Activated CD4-positive, alpha-beta T cell treated with anti-CD3 and anti-CD28 coated beads, Interleukin-2, Interleukin-4, amounts not matched to agents 100 ng/mL and 50 ng/mL, durations not matched to agents 16 hours and 8 hours (primary cell): Measurements from ENCODE around the gene NANOS3.

Source experiments
- DNase-seq: peaks from one replicate; pipeline ENCODE4 v3.0.0-alpha.2; 2020; ENCODE audit warnings: low spot score

The NANOS3 gene

GRCh38 chr19:13876834-13877233 lies at the start of gene NANOS3:
NANOS3 (plus strand) TSS chr19:13877134; CDS start chr19:13877249, 115 bp downstream.
- no peak for DNase-seq

- no peak for DNase-seq
Measured at GRCh38 chr19:13827656-13828055, 49.3 kb upstream of the NANOS3 start.

DNA sequence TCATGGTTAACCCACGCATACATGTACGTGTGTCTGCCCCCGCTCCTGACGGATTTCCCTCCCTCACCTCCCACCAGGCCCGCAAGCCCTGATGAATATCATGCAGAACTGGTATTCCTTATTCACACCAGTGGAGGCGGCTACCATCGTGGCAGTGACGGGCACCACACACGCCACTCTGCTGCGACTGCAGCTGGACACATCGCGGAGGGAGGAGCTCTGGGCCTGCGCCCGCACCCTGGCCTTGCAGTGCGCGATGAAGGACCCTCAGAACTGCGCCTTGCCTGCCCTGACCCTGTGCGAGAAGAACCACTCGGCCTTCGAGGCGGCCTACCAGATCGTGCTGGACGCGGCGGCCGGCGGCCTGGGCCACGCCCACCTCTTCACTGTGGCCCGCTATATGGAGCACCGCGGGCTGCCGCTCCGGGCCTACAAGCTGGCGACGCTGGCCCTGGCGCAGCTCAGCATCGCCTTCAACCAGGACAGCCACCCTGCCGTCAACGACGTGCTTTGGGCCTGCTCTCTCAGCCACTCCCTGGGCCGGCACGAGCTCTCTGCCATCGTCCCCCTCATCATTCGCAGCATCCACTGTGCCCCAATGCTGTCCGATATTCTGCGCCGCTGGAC lies 46.7 kb upstream of the NANOS3 start:
- DNase-seq = no peak

DNA sequence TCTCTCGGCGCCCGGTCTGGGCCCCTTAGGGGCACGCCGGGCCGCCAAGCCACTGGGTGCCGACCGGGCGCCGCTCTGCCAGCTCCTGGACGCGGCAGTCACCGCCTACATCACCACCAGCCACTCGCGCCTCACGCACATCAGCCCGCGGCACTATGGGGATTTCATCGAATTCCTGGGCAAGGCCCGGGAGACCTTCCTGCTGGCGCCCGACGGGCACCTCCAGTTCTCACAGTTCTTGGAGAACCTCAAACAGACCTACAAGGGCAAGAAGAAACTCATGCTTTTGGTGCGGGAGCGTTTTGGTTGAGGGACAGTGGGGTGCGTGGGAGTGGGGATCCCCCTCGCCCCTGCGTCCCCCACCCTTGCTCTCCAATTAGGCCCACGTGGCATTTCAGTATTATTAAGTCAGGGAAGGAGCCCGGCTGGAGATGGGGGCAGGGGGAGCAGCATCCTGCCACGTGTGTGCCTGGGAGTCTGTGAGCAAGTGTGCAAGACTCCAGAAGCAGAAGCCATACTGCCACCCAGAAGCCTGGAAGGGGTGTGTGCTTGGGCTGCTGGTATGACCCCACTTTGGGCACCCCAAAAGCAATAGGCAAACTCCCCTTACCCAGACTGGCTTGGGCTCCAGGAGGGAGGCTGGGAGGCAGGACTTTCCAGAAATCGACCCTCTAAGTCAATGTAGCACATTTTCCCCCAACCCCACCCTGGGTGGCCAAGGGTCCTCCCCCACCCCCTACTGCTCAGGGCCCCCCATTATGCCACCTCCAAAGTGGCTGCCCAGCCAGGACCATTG lies 46.0 kb upstream of the NANOS3 start:
- no peak for DNase-seq

DNA sequence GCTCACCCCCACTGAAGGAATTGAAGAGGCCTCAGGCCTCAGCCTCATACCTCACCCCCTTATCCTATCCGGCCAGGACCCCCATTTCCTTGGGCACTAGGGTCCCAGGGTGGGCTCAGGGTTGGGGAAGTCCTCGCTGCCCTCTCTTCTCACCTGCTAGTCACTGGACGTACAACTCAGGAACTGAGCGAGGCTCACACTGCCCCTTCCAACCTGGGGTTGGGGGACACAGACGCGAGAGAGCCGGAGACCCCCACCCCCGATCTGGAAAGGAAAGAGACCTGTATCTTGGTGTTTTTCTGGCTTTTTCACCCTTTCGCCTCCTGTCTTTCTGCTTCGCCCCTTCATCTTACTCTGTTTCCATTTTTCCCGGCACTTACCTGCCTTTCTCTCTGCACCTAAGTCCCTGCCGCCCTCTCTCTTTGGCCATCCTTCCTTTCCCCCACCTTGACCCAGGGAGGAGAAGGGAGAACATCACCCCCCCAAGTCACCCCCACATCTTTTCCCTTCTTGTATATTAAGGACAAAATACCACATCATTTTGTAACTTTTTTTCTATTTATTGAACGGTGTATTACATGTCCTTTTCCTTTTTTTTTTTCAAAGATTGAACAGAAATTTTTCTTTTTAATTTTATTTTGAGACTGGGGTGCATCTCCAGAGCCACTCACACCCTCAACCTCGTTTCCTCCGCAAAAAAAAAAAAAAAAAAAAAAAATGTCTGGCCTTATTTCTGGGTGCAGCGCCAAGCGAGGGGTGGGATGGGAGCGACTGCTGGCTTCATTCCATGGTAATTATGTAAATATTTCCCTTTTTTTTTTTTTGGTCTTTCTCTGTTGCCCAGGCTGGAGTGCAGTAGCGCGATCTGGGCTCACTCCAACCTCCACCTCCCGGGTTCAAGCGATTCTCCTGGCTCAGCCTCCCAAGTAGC lies 45.1 kb upstream of the NANOS3 start:
- DNase-seq = no peak

GRCh38 chr19:13833330-13834243 lies 43.3 kb upstream of the NANOS3 start:
- peak; percentile 92 for DNase-seq

DNA sequence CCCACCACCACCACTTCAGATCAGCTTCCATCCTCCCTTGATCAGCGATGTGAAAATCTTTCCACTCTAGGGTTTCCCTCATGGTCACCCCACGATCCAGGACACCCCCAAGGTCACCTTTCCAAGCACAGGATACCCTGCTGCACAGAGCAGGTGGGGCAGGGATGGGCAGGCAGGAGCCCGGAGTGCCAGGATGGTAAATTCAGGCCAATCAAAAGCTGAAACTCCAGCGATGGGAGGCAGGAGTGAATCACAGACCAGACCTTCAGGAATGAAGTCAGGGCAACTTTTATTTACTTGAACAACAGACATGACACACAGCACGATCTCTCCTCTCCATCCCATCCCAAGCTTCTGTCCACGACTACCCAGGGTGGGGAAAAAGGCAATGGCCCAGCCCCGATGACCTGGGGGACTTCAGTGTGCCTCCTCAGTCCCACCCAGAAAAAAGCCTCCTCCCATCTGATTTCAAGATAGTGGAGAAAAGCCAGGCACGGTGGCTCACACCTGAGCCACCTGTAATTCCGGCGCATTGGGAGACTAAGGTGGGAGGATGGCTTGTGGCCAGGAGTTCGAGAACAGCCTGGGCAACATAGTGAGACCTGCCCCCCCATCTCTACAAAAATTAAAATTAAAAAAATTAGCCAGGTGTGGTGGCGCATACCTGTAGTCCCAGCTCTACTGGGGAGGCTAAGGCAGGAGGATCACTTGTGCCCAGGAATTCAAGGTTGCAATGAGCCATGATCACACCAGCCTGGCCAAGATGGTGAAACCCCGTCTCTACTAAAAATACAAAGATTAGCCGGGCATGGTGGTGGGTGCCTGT lies 42.5 kb upstream of the NANOS3 start:
- no peak for DNase-seq

DNA sequence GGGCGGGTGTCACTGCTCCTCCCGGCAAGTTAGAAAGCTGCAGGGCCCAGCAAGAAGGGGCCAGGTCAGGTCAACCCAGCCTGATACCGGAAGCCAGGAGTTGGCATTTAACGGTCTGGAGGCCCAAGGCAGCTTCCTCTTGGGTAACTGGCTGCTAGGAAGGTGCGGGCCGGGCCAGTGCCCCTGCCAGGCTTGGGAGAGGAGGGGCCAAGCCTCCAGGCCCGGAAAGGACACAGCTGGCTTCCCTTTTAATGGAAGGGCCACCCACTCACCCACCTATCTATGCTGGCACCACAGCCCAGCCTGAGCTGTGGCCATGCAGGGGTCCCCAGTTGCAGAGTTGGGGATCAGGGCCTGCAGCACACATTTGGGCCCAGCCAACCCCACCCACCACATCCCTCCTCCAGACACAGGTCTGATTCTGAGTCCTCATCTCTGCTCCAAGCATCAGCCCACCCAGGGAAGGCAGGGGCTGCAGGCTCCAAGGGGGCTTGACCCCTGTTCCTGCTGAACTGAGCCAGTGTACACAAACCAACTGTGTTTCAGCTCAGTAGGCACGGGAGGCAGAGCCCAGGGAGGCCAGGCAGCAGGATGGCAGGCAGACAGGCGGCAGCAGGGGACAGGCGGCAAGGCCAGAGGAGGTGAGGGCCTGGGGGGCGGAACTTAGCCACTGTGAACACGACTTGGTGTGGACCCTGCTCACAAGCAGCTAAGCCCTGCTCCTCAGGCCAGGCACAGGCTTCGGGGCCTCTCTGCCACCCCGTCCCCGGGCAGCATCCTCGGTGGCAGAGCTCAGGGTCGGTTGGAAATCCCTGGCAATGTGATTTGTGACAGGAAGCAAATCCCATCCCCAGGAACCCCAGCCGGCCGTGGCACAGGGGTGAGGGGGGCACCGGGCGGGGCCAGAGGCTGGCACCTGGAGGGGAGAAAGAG lies 40.9 kb upstream of the NANOS3 start:
- DNase-seq = no peak

DNA sequence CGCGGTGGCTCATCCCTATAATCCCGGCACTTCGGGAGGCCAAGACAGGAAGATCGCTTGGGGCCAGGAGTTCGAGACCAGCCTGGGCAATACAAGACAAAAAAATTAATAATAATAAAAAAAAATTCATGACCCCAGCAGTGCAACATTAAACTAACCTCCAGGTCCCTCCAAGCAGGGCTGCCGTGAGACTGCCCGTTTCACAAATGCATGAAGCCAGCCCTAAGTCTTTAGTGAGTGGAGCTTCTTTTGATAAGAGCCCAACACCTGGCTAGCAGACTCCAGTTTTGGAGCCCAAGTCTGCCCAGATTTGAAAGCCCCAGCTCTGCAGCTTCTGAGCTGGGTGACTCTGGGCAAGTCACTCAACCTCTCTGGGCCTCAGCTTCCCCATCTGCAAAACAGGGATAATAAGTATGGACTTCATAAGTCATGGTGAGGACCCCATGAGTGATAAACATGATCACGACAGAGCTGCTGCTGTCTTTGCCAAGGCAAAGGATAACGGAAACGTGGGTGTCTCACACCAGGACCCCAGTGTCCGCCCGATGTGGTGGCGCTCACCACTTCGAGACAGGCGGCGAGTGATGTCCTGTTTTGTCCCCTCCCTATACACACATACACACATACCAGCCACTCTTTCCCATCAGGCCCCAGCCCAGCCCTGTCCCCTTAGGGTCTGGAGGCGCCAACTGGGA lies 38.4 kb upstream of the NANOS3 start:
- DNase-seq = no peak

- peak; percentile 91 for DNase-seq
Measured at GRCh38 chr19:13839130-13839937, 37.6 kb upstream of the NANOS3 start.

- DNase-seq = no peak
Measured at GRCh38 chr19:13839938-13840304, 37.0 kb upstream of the NANOS3 start.

DNA sequence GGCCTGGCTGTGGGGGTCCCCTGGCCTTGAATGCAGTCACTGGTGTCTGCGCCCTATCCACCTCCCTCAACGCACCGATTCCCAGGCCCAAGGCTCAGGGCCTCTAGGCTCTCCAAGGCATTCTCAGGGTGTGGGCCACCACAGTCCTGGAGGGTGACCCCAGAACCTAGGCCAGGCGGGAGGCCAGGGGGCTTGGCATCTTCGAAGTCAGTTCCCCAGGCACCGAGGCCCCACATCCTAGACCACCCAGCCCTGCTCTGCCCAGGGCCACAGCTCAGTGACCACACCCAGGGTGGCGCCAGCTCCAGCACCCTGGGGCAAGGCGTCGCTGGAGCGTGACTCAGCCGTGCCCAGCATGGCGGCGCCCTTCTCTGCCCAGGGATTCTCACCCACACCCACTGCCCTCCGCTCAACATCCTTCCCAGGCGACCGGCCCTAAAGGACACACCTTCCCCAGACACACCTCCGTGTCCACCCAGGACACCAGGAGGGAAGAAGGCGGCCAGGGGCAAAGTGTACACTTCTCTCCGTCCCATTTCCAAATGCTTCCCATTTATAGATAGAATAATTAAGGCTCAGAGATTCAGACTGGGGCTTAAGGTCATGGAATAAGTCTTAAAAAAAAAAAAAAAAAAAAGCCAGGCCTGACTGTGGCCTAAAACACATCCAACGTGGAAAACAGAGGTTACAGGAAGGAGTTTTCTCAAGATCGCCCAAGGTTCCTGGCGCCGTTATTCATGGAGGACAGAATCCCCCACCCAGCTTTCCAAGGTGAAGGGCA lies 36.4 kb upstream of the NANOS3 start:
- peak; percentile 58 for DNase-seq

DNA sequence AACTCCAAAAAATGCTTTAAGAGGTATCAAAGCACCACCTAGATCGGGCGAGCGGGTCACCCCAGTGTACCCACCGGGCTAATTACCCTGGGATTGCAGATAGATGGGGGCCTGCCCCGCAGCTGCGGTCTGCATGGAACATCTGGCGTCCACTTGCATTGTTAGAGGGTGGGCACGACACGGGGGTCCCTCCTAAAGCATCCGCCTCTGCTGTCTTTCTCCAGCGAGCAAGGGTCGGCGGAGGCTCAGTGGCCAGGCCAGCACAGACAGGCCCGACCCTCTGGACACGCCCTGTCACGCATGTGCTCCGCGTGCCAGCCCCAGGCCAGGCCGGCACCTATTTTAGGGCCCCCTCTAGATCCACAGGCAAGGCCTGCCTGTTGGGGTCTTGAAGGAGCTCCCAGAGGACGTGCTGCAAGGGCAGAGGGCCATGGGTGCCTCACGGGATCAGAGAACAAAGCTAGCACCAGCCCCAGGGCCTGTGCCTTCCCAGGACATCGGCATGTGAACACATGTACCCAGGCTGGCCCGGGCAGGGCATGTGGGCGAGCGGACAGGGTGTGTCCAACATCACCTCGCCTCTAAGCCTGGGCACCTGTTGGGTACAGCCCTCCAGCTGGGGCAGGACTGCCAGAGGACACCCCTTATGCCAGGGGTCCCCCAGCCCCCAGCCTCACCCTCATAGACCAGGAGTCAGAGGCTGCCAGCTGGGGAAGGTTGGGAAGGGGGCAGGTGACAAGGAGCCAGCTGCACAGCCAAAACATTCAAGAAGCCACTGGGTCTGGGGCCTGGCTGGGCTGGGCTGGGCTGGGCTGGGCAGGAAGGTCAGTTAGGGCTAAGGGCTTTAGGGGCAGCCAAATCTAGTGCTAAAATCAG lies 35.6 kb upstream of the NANOS3 start:
- DNase-seq = no peak

GRCh38 chr19:13841962-13842290 lies 35.0 kb upstream of the NANOS3 start:
- no peak for DNase-seq

- DNase-seq = peak; percentile 70
Measured at GRCh38 chr19:13842291-13843103, 34.4 kb upstream of the NANOS3 start.
